ENCODE results near the gene LYZL4. TPM values are rescaled to one million over a fixed set of nuclear protein-coding genes. Genes with fewer than 3 reads are reported as not detected.

The LYZL4 gene
- total and polyA plus RNA-seq, 2 of the 13 experiments (the other 11 are each of a cell fraction or from before 2014, with no cell fraction given), result not detected

- Histone ChIP-seq H3K9ac (ENCODE audit: insufficient read depth, low read depth, low read length) (no peak overlapping the region), H3K79me2 (ENCODE audit: insufficient read depth, low read length) (no peaks in the 10 kb centered on the region), H3K27me3 (ENCODE audit: control insufficient read depth in 1 of 2, insufficient read depth in 2 of 2, low read length in 2 of 2) (no peaks in the 10 kb centered on the region; a peak in 2 of 5 replicates), H3K4me3 (replicated peaks in 1 of 3; ENCODE audit: insufficient read depth in 1 of 3, low read depth in 2 of 3, low read length in 3 of 3) (no peak overlapping the region), H3K36me3 (replicated peaks in 1 of 2; ENCODE audit: control insufficient read depth in 1 of 2, insufficient read depth in 2 of 2, low read length in 2 of 2) (no peaks in the 10 kb centered on the region), H3K27ac (ENCODE audit: extremely low read length, insufficient read depth, low read length) (no peak overlapping the region), H2AFZ (ENCODE audit: low read length) (no peak overlapping the region), H3K4me2 (ENCODE audit: low read depth, low read length) (no peak overlapping the region), H3K9me3 (ENCODE audit: low read length) (peaks cover 4% of the 10 kb centered on the region; the same call in 1 of the 2 replicates), H3K4me1 (ENCODE audit: insufficient read depth, low read length) (no peaks in the 10 kb centered on the region), H4K20me1 (ENCODE audit: insufficient read depth, low read length) (no peaks in the 10 kb centered on the region)
- no peak for DNase-seq (ENCODE audit: low spot score)
- intact Hi-C loops (cut with micrococcal nuclease; ENCODE audit: unreplicated experiment), result no loop called here
- ChIA-PET POLR2A (no interaction called here), CTCF (ENCODE audit: low intra/inter-chr PET ratio, low total read pairs) (no interaction called here)
- TF ChIP-seq ZBTB34 (CRISPR knock-in tag; IDR thresholded peaks at IDR 0.05) (no peak), KMT2B (CRISPR knock-in tag; IDR thresholded peaks at IDR 0.05) (no peak), ZFYVE20 (CRISPR knock-in tag; IDR thresholded peaks at IDR 0.05; ENCODE audit: borderline replicate concordance, low read depth) (no peak), ZNF205 (CRISPR knock-in tag; IDR thresholded peaks at IDR 0.05) (no peak), EHMT2 (IDR thresholded peaks at IDR 0.05; ENCODE audit: borderline replicate concordance, low read depth, low read length) (no peak), GMEB2 (CRISPR knock-in tag; IDR thresholded peaks at IDR 0.05; ENCODE audit: low read depth) (no peak), ZBTB25 (CRISPR knock-in tag; IDR thresholded peaks at IDR 0.05) (no peak)
- BruUV-seq (replicated peaks), result no TSS peak
- in situ Hi-C loops (cut with HindIII; ENCODE audit: extremely low pct_ligation_motif_present, low pct_unique_long_range_greater_than_20kb), result no loop called here
- FAIRE-seq, result no peak
- 47% methylated on average over 3 of the region's 3 CpGs for WGBS (ENCODE audit: low lambda C conversion rate)
- no peak for ATAC-seq
Measured at GRCh38 chr3:42403737-42404136, 6.7 kb downstream of the LYZL4 start.

All from HepG2 (cell line).